Esophagus (tissue), 2 donors: ENCODE data around the gene LSAMP. TPM values are rescaled to one million over a fixed set of nuclear protein-coding genes. Genes with fewer than 3 reads are reported as not detected.

Experiments used
- H3K27ac ChIP-seq, 2 donors: one replicate each; pipeline ENCODE4 v1.5.1; 2013; ENCODE audit warnings: low read depth in 2 of 2, mild to moderate bottlenecking in 2 of 2, inconsistent platforms in 1 of 2, low read length in 1 of 2, moderate library complexity in 1 of 2
- H3K27me3 ChIP-seq, 2 donors: one replicate each; pipeline ENCODE4 v1.6.1; 2013; ENCODE audit warnings: low read length in 2 of 2, control low read depth in 1 of 2, mild to moderate bottlenecking in 1 of 2; ENCODE audit not compliant: insufficient read depth in 2 of 2, control insufficient read depth in 1 of 2
- H3K36me3 ChIP-seq, 2 donors: one replicate each; pipeline ENCODE4 v1.6.1; 2013; ENCODE audit warnings: low read length in 1 of 2; ENCODE audit not compliant: control insufficient read depth in 2 of 2, insufficient read depth in 2 of 2
- H3K4me1 ChIP-seq, 2 donors: one replicate each; pipeline ENCODE4 v1.6.1; 2013; ENCODE audit warnings: low read length in 1 of 2; ENCODE audit not compliant: control insufficient read depth in 2 of 2, insufficient read depth in 2 of 2
- H3K4me3 ChIP-seq, 2 donors: one replicate each; pipeline ENCODE4 v1.5.1; 2013; ENCODE audit warnings: low read length in 2 of 2, mild to moderate bottlenecking in 2 of 2, low read depth in 1 of 2, moderate library complexity in 1 of 2
- H3K9me3 ChIP-seq, 2 donors: one replicate each; pipeline ENCODE4 v1.6.1; 2013; ENCODE audit warnings: mild to moderate bottlenecking in 2 of 2, low read depth in 1 of 2, low read length in 1 of 2, moderate library complexity in 1 of 2; ENCODE audit not compliant: control insufficient read depth in 2 of 2, insufficient read depth in 1 of 2
- WGBS, 2 donors: extraction: QIAGEN DNeasy Blood & Tissue Kit; methylation state at CpG; one replicate each; pipeline ENCODE4 v1.1.7; 2013; 5-methylcytosine and 5-hydroxymethylcytosine counted together
- polyA plus RNA-seq, 2 donors: library from polyadenylated mRNA; stranded (reverse); fragments of 200-250 nt; gene quantifications; one replicate each; pipeline ENCODE4 v1.2.3, GENCODE V29; 2013
- donor health status: healthy with polysubstance abuse.
- donor health status: Bipolar disorder and iron deficiency.

LSAMP gene
- polyA plus RNA-seq, 2 donors = 0.10 to 0.16 TPM

GRCh38 chr3:116034794-116035193 is 410.5 kb downstream of the LSAMP start:
- Histone ChIP-seq H3K27me3 (no peaks in the 10 kb centered on the region), H3K4me1 (no peaks in the 10 kb centered on the region), H3K27ac (no peak overlapping the region), H3K36me3 (no peaks in the 10 kb centered on the region), H3K4me3 (no peak overlapping the region), H3K9me3 (no peaks in the 10 kb centered on the region)
- WGBS, 2 donors = 52 to 60% methylated on average over 1 of the region's 1 CpG

GRCh38 chr3:116034086-116034485 is 411.2 kb downstream of the LSAMP start:
- Histone ChIP-seq H3K27ac (no peak overlapping the region), H3K9me3 (no peaks in the 10 kb centered on the region), H3K4me3 (no peak overlapping the region), H3K4me1 (no peaks in the 10 kb centered on the region), H3K27me3 (no peaks in the 10 kb centered on the region), H3K36me3 (no peaks in the 10 kb centered on the region)
- 76 to 84% methylated on average over 2 of the region's 2 CpGs for WGBS, 2 donors

- whole genome bisulfite sequencing, 2 donors = 79 to 87% methylated on average over 10 of the region's 10 CpGs
- Histone ChIP-seq H3K36me3 (no peaks in the 10 kb centered on the region), H3K4me1 (no peaks in the 10 kb centered on the region), H3K27me3 (no peaks in the 10 kb centered on the region), H3K9me3 (no peaks in the 10 kb centered on the region), H3K4me3 (no peak overlapping the region), H3K27ac (no peak overlapping the region)
Observed at GRCh38 chr3:116033516-116033915, 411.8 kb downstream of the LSAMP start.

GRCh38 chr3:116032176-116032575 is 413.1 kb downstream of the LSAMP start:
- Histone ChIP-seq H3K27me3 (no peaks in the 10 kb centered on the region), H3K27ac (no peak overlapping the region), H3K4me1 (no peaks in the 10 kb centered on the region), H3K9me3 (no peaks in the 10 kb centered on the region), H3K36me3 (no peaks in the 10 kb centered on the region), H3K4me3 (no peak overlapping the region)
- WGBS, 2 donors = 89 to 90% methylated on average over 1 of the region's 1 CpG

GRCh38 chr3:116030131-116030850 is 415.0 kb downstream of the LSAMP start:
- H3K4me3 ChIP-seq = no peak overlapping the region
- no peak overlapping the region for H3K27ac ChIP-seq
- no peaks in the 10 kb centered on the region for H3K4me1 ChIP-seq
- H3K27me3 ChIP-seq = no peaks in the 10 kb centered on the region
- no peaks in the 10 kb centered on the region for H3K9me3 ChIP-seq
- H3K36me3 ChIP-seq = no peaks in the 10 kb centered on the region
- WGBS, 2 donors = 84 to 87% methylated on average over 5 of the region's 5 CpGs

GRCh38 chr3:116029266-116029665 is 416.0 kb downstream of the LSAMP start:
- H3K27me3 ChIP-seq = no peaks in the 10 kb centered on the region
- H3K36me3 ChIP-seq = no peaks in the 10 kb centered on the region
- H3K27ac ChIP-seq = no peak overlapping the region
- 76 to 88% methylated on average over 2 of the region's 2 CpGs for WGBS, 2 donors
- no peaks in the 10 kb centered on the region for H3K4me1 ChIP-seq
- H3K9me3 ChIP-seq = no peaks in the 10 kb centered on the region
- no peak overlapping the region for H3K4me3 ChIP-seq

GRCh38 chr3:116028157-116028556 is 417.1 kb downstream of the LSAMP start:
- Histone ChIP-seq H3K27ac (no peak overlapping the region), H3K9me3 (no peaks in the 10 kb centered on the region), H3K4me3 (no peak overlapping the region), H3K4me1 (no peaks in the 10 kb centered on the region), H3K36me3 (no peaks in the 10 kb centered on the region), H3K27me3 (no peaks in the 10 kb centered on the region)
- WGBS, 2 donors = 88 to 91% methylated on average over 1 of the region's 1 CpG

- H3K36me3 ChIP-seq = no peaks in the 10 kb centered on the region
- no peaks in the 10 kb centered on the region for H3K9me3 ChIP-seq
- H3K27ac ChIP-seq = no peak overlapping the region
- H3K27me3 ChIP-seq = no peaks in the 10 kb centered on the region
- H3K4me3 ChIP-seq = no peak overlapping the region
- no peaks in the 10 kb centered on the region for H3K4me1 ChIP-seq
- WGBS, 2 donors = 64 to 72% methylated on average over 1 of the region's 1 CpG
Observed at GRCh38 chr3:116020989-116021388, 424.3 kb downstream of the LSAMP start.

GRCh38 chr3:116020495-116020894 is 424.8 kb downstream of the LSAMP start:
- Histone ChIP-seq H3K27me3 (no peaks in the 10 kb centered on the region), H3K4me1 (no peaks in the 10 kb centered on the region), H3K27ac (no peak overlapping the region), H3K4me3 (no peak overlapping the region), H3K36me3 (no peaks in the 10 kb centered on the region), H3K9me3 (no peaks in the 10 kb centered on the region)
- 51 to 76% methylated on average over 4 of the region's 4 CpGs for WGBS, 2 donors

GRCh38 chr3:116019254-116019763 is 426.0 kb downstream of the LSAMP start:
- H3K4me1 ChIP-seq = no peaks in the 10 kb centered on the region
- no peak overlapping the region for H3K27ac ChIP-seq
- no peaks in the 10 kb centered on the region for H3K27me3 ChIP-seq
- H3K36me3 ChIP-seq = no peaks in the 10 kb centered on the region
- no peak overlapping the region for H3K4me3 ChIP-seq
- WGBS, 2 donors = 88 to 89% methylated on average over 4 of the region's 4 CpGs
- no peaks in the 10 kb centered on the region for H3K9me3 ChIP-seq
